ENCODE results near the gene IFNE. TPM values are rescaled to one million over a fixed set of nuclear protein-coding genes. Genes with fewer than 3 reads are reported as not detected.

The IFNE gene
- total RNA-seq, 1 experiment from 2014 or later: not detected

DNA sequence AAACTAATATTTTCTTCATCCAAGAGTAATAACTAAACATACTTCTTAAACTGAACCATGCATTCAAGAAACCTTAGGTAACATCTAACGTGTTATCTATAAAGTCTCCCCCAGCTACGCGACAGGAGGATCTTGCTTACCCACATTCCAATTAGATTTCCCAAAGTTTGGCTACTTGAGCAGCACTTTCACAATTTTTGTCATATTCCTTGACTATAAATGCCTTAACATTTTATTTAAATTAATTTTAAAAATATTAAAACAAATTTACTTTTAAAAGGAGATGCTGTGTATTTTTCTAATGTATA is 25.3 kb upstream of the IFNE start:
- Histone ChIP-seq H4K91ac (ENCODE audit: insufficient read length, low read depth, low read length) (no peak overlapping the region), H3K4me2 (ENCODE audit: insufficient read depth, insufficient read length, low read length) (no peak overlapping the region), H4K8ac (replicated peaks; ENCODE audit: insufficient read length, low read depth, low read length) (no peak overlapping the region), H3K9ac (ENCODE audit: extremely low read depth, insufficient read length, low read length) (no peak overlapping the region), H4K20me1 (ENCODE audit: control insufficient read depth, insufficient read depth, insufficient read length) (no peaks in the 10 kb centered on the region), H2AFZ (ENCODE audit: low read length) (no peak overlapping the region), H3T11ph (ENCODE audit: low read length) (no peak overlapping the region), H3K23ac (ENCODE audit: insufficient read length, low read depth, low read length) (no peak overlapping the region), H2BK20ac (ENCODE audit: low read depth, low read length, poor library complexity, severe bottlenecking) (no peak overlapping the region), H2BK15ac (ENCODE audit: low read depth, low read length) (no peak overlapping the region), H3K27me3 (ENCODE audit: insufficient read depth, low read length) (no peaks in the 10 kb centered on the region), H3K14ac (ENCODE audit: insufficient read depth, low read length) (no peak overlapping the region), H4K5ac (ENCODE audit: insufficient read length, low read depth, low read length) (no peak overlapping the region), H2AK5ac (ENCODE audit: insufficient read length, low read length) (no peak overlapping the region), H3K9me3 (ENCODE audit: control insufficient read depth, low read depth, low read length) (no peaks in the 10 kb centered on the region), H3K79me2 (ENCODE audit: insufficient read depth, low read length) (no peaks in the 10 kb centered on the region), H3K79me1 (ENCODE audit: insufficient read depth, low read depth, low read length, poor library complexity, severe bottlenecking) (no peaks in the 10 kb centered on the region), H2BK5ac (ENCODE audit: insufficient read length, low read length) (no peak overlapping the region), H2BK12ac (ENCODE audit: insufficient read length, low read depth, low read length) (no peak overlapping the region), H3K4ac (ENCODE audit: low read depth, low read length) (no peak overlapping the region), H3K27ac (ENCODE audit: insufficient read length, low read depth, low read length) (no peak overlapping the region), H3K4me1 (ENCODE audit: insufficient read depth, low read length) (peaks cover 3% of the 10 kb centered on the region), H3K18ac (ENCODE audit: insufficient read length, low read depth, low read length) (no peak overlapping the region), H3K56ac (ENCODE audit: insufficient read length, low read depth, low read length) (no peak overlapping the region), H3K23me2 (ENCODE audit: insufficient read length, low read depth, low read length, poor library complexity, severe bottlenecking) (no peaks in the 10 kb centered on the region), H2BK120ac (ENCODE audit: low read depth, low read length, poor library complexity, severe bottlenecking) (no peak overlapping the region)
- Mint-ChIP-seq H3K36me3 (ENCODE audit: insufficient read depth in 1 of 3, low read depth in 3 of 3) (no peaks in the 10 kb centered on the region), H3K9me3 (no peaks in the 10 kb centered on the region), H3K4me1 (peaks cover 3 to 10% of the 10 kb centered on the region in 2 experiments; a peak in 3 of 4 replicates), H3K27ac (no peak overlapping the region), H3K27me3 (ENCODE audit: low read depth) (no peaks in the 10 kb centered on the region), H3K4me3 (no peak overlapping the region)
- DNase-seq: no peak
- no CpG with 5 or more reads among the region's 3 CpGs for WGBS (ENCODE audit: extremely low coverage, insufficient read length, low lambda C conversion rate)
- TF ChIP-seq, protein P1, sequence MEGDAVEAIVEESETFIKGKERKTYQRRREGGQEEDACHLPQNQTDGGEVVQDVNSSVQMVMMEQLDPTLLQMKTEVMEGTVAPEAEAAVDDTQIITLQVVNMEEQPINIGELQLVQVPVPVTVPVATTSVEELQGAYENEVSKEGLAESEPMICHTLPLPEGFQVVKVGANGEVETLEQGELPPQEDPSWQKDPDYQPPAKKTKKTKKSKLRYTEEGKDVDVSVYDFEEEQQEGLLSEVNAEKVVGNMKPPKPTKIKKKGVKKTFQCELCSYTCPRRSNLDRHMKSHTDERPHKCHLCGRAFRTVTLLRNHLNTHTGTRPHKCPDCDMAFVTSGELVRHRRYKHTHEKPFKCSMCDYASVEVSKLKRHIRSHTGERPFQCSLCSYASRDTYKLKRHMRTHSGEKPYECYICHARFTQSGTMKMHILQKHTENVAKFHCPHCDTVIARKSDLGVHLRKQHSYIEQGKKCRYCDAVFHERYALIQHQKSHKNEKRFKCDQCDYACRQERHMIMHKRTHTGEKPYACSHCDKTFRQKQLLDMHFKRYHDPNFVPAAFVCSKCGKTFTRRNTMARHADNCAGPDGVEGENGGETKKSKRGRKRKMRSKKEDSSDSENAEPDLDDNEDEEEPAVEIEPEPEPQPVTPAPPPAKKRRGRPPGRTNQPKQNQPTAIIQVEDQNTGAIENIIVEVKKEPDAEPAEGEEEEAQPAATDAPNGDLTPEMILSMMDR (conservative IDR thresholded peaks at IDR 0.05): no peak
